Iris pigment epithelial cell (primary cell): ENCODE measurements around the gene HABP4.
A peak's percentile ranks its signal among the peaks of the same experiment; 100 is the strongest.

Experiments
- DNase-seq: peaks from one replicate; pipeline ENCODE4 v3.0.0-alpha.2; 2011; ENCODE audit warnings: low read depth

Gene HABP4

GRCh38 chr9:96476591-96476990, 26.6 kb downstream of the HABP4 start:
- DNase-seq = peak; percentile 43

- peak; percentile 56 for DNase-seq
These were observed 28.9 kb downstream of the HABP4 start for GRCh38 chr9:96478829-96479371.

GRCh38 chr9:96480736-96481135, 30.8 kb downstream of the HABP4 start:
- no peak for DNase-seq

- DNase-seq = no peak
These were observed 32.5 kb downstream of the HABP4 start for GRCh38 chr9:96482476-96482875.

GRCh38 chr9:96483197-96483596, 33.2 kb downstream of the HABP4 start:
- no peak for DNase-seq

- no peak for DNase-seq
These were observed 33.9 kb downstream of the HABP4 start for GRCh38 chr9:96483733-96484390.

GRCh38 chr9:96484521-96484931, 34.6 kb downstream of the HABP4 start:
- DNase-seq = peak; percentile 26

GRCh38 chr9:96485280-96485679, 35.3 kb downstream of the HABP4 start:
- no peak for DNase-seq

- peak; percentile 91 for DNase-seq
These were observed 36.5 kb downstream of the HABP4 start for GRCh38 chr9:96486386-96487028.

- no peak for DNase-seq
These were observed 37.0 kb downstream of the HABP4 start for GRCh38 chr9:96487029-96487396.

- DNase-seq = no peak
These were observed 38.0 kb downstream of the HABP4 start for GRCh38 chr9:96487949-96488348.

- DNase-seq = no peak
These were observed 39.6 kb downstream of the HABP4 start for GRCh38 chr9:96489482-96489979.

- no peak for DNase-seq
These were observed 40.6 kb downstream of the HABP4 start for GRCh38 chr9:96490534-96491078.

GRCh38 chr9:96491079-96491879, 41.3 kb downstream of the HABP4 start:
- peak; percentile 28 for DNase-seq

GRCh38 chr9:96491880-96492525, 42.0 kb downstream of the HABP4 start:
- DNase-seq = no peak

GRCh38 chr9:96492993-96493531, 43.1 kb downstream of the HABP4 start:
- no peak for DNase-seq

- DNase-seq = no peak
These were observed 43.8 kb downstream of the HABP4 start for GRCh38 chr9:96493757-96494156.

- no peak for DNase-seq
These were observed 44.3 kb downstream of the HABP4 start for GRCh38 chr9:96494215-96494800.

- DNase-seq = peak; percentile 93
These were observed 45.4 kb downstream of the HABP4 start for GRCh38 chr9:96495341-96495740.

- no peak for DNase-seq
These were observed 46.6 kb downstream of the HABP4 start for GRCh38 chr9:96496368-96497116.

- no peak for DNase-seq
These were observed 47.1 kb downstream of the HABP4 start for GRCh38 chr9:96497117-96497399.
